GM19035 (cell line): ENCODE measurements around the gene CLMP.

Experiments used
- ATAC-seq: cut with Tn5 transposase; IDR thresholded peaks from one replicate; pipeline ENCODE4 v1.9.1; 2021; ENCODE audit not compliant: unreplicated experiment

Gene CLMP

GRCh38 chr11:123191939-123192338 lies 3.1 kb downstream of the CLMP start:
- no peak for ATAC-seq

GRCh38 chr11:123190518-123190917 lies 4.5 kb downstream of the CLMP start:
- ATAC-seq = no peak

- ATAC-seq = no peak
Measured at GRCh38 chr11:123188508-123189165, 6.4 kb downstream of the CLMP start.

GRCh38 chr11:123187665-123188507 lies 7.2 kb downstream of the CLMP start:
- no peak for ATAC-seq

GRCh38 chr11:123187248-123187647 lies 7.8 kb downstream of the CLMP start:
- ATAC-seq = no peak

- no peak for ATAC-seq
Measured at GRCh38 chr11:123186286-123186685, 8.8 kb downstream of the CLMP start.

GRCh38 chr11:123185326-123185725 lies 9.7 kb downstream of the CLMP start:
- no peak for ATAC-seq

- no peak for ATAC-seq
Measured at GRCh38 chr11:123184531-123184930, 10.5 kb downstream of the CLMP start.

- no peak for ATAC-seq
Measured at GRCh38 chr11:123183391-123184099, 11.5 kb downstream of the CLMP start.

GRCh38 chr11:123181767-123182500 lies 13.1 kb downstream of the CLMP start:
- ATAC-seq = no peak

GRCh38 chr11:123181075-123181474 lies 14.0 kb downstream of the CLMP start:
- no peak for ATAC-seq

- ATAC-seq = no peak
Measured at GRCh38 chr11:123180574-123180973, 14.5 kb downstream of the CLMP start.

- ATAC-seq = no peak
Measured at GRCh38 chr11:123180166-123180565, 14.9 kb downstream of the CLMP start.

GRCh38 chr11:123179586-123179985 lies 15.5 kb downstream of the CLMP start:
- no peak for ATAC-seq

- ATAC-seq = no peak
Measured at GRCh38 chr11:123178186-123178585, 16.9 kb downstream of the CLMP start.

- no peak for ATAC-seq
Measured at GRCh38 chr11:123176785-123177184, 18.3 kb downstream of the CLMP start.

GRCh38 chr11:123174196-123175183 lies 20.6 kb downstream of the CLMP start:
- no peak for ATAC-seq

- ATAC-seq = no peak
Measured at GRCh38 chr11:123173856-123174186, 21.2 kb downstream of the CLMP start.

GRCh38 chr11:123173040-123173855 lies 21.8 kb downstream of the CLMP start:
- ATAC-seq = no peak
